GM21825 (cell line): Measurements from ENCODE around the gene MPPED2.

Source experiments
- ATAC-seq: cut with Tn5 transposase; IDR thresholded peaks from one replicate; pipeline ENCODE4 v1.9.1; 2021; ENCODE audit warnings: mild to moderate bottlenecking, moderate library complexity; ENCODE audit not compliant: unreplicated experiment

The MPPED2 gene

GRCh38 chr11:30488304-30488998 is 97.7 kb downstream of the MPPED2 start:
- ATAC-seq, result no peak

GRCh38 chr11:30487200-30487898 is 98.8 kb downstream of the MPPED2 start:
- no peak for ATAC-seq

GRCh38 chr11:30485756-30486155 is 100.4 kb downstream of the MPPED2 start:
- no peak for ATAC-seq

- ATAC-seq, result no peak
Observed at GRCh38 chr11:30485222-30485621, 100.9 kb downstream of the MPPED2 start.

GRCh38 chr11:30483056-30483455 is 103.1 kb downstream of the MPPED2 start:
- ATAC-seq, result no peak

GRCh38 chr11:30481796-30482195 is 104.4 kb downstream of the MPPED2 start:
- no peak for ATAC-seq

- no peak for ATAC-seq
Observed at GRCh38 chr11:30481330-30481729, 104.8 kb downstream of the MPPED2 start.

- no peak for ATAC-seq
Observed at GRCh38 chr11:30479899-30480298, 106.3 kb downstream of the MPPED2 start.

GRCh38 chr11:30478923-30479322 is 107.2 kb downstream of the MPPED2 start:
- ATAC-seq, result no peak

- no peak for ATAC-seq
Observed at GRCh38 chr11:30477061-30477460, 109.1 kb downstream of the MPPED2 start.

GRCh38 chr11:30474151-30474954 is 111.8 kb downstream of the MPPED2 start:
- ATAC-seq, result no peak

- no peak for ATAC-seq
Observed at GRCh38 chr11:30471244-30471643, 114.9 kb downstream of the MPPED2 start.

- ATAC-seq, result no peak
Observed at GRCh38 chr11:30468881-30469280, 117.3 kb downstream of the MPPED2 start.

GRCh38 chr11:30467176-30467575 is 119.0 kb downstream of the MPPED2 start:
- no peak for ATAC-seq

- no peak for ATAC-seq
Observed at GRCh38 chr11:30465623-30466022, 120.5 kb downstream of the MPPED2 start.

GRCh38 chr11:30465192-30465591 is 121.0 kb downstream of the MPPED2 start:
- no peak for ATAC-seq

GRCh38 chr11:30463266-30463665 is 122.9 kb downstream of the MPPED2 start:
- ATAC-seq, result no peak

- ATAC-seq, result no peak
Observed at GRCh38 chr11:30462421-30462820, 123.7 kb downstream of the MPPED2 start.

GRCh38 chr11:30459821-30460220 is 126.3 kb downstream of the MPPED2 start:
- ATAC-seq, result no peak

- ATAC-seq, result no peak
Observed at GRCh38 chr11:30459306-30459705, 126.8 kb downstream of the MPPED2 start.

GRCh38 chr11:30458541-30458940 is 127.6 kb downstream of the MPPED2 start:
- no peak for ATAC-seq

GRCh38 chr11:30457087-30457486 is 129.1 kb downstream of the MPPED2 start:
- no peak for ATAC-seq
